Upper lobe of right lung (tissue), 1 donor: Measurements from ENCODE around the gene RXFP3. TPM values are rescaled to one million over a fixed set of nuclear protein-coding genes. Genes with fewer than 3 reads are reported as not detected.
A peak's percentile ranks its signal among the peaks of the same experiment; 100 is the strongest.

ENCODE experiments used
- ATAC-seq: fragments of 200-7000 bp; cut with Tn5 transposase; one replicate; pipeline ENCODE4 v1.9.1; 2020; ENCODE audit warnings: mild to moderate bottlenecking, moderate library complexity
- DNase-seq: peaks from one replicate; pipeline ENCODE4 v3.0.0-alpha.2; 2020
- H3K27ac ChIP-seq: fragments of 200-600 bp; one replicate; pipeline ENCODE4 v1.8.0; 2022
- H3K27me3 ChIP-seq: fragments of 200-600 bp; one replicate; pipeline ENCODE4 v1.8.0; 2022; ENCODE audit warnings: mild to moderate bottlenecking
- H3K36me3 ChIP-seq: fragments of 200-600 bp; one replicate; pipeline ENCODE4 v1.8.0; 2022
- H3K4me1 ChIP-seq: fragments of 200-600 bp; one replicate; pipeline ENCODE4 v1.8.0; 2022
- H3K4me3 ChIP-seq: fragments of 200-600 bp; one replicate; pipeline ENCODE4 v1.8.0; 2022; ENCODE audit warnings: mild to moderate bottlenecking
- H3K9me3 ChIP-seq: fragments of 200-600 bp; one replicate; pipeline ENCODE4 v1.8.0; 2022
- CTCF ChIP-seq: fragments of 200-600 bp; IDR thresholded peaks from one replicate; pipeline ENCODE4 v1.8.0; 2022; ENCODE audit warnings: antibody characterized with exemption
- intact Hi-C: fragments of 100-400 bp; cut with DNase I; formaldehyde crosslinking; loops from one replicate; pipeline ENCODE4 v1.11.0; 2022
- total RNA-seq: library from RNA; stranded (reverse); fragmentation: NEBNext Ultra II Directional; extraction: Animal tissue kit (Norgen Biotek cat#: 25700); gene quantifications from one replicate; pipeline ENCODE4 v1.2.1, GENCODE V29; 2021
- donor health status: DM: no; HTN: yes; CAD: no; lungs with severe emphysema.

The RXFP3 gene
- total RNA-seq, 1 donor from 2014 or later, result not detected

GRCh38 chr5:33891788-33892619 lies 44.2 kb upstream of the RXFP3 start, which contains the start of gene ADAMTS12:
Gene ADAMTS12, minus strand, starts transcription at chr5:33891990. Its CDS starts 134 bp downstream, at chr5:33891856.
- intact Hi-C loops, result no loop called here
- H3K4me1 ChIP-seq, result peaks cover 6% of the 10 kb centered on the region
- peak within 1 kb of the TSS; percentile 30 for H3K27ac ChIP-seq
- H3K9me3 ChIP-seq, result no peaks in the 10 kb centered on the region
- peak within 1 kb of the TSS; percentile 52 for H3K4me3 ChIP-seq
- no peaks in the 10 kb centered on the region for H3K36me3 ChIP-seq
- DNase-seq (peak; percentile 68), ATAC-seq (peak; percentile 62)
- no peak for TF ChIP-seq CTCF
- peaks cover 11% of the 10 kb centered on the region for H3K27me3 ChIP-seq

GRCh38 chr5:33892620-33893137 lies 43.5 kb upstream of the RXFP3 start:
- Histone ChIP-seq H3K27me3 (peaks cover 11% of the 10 kb centered on the region), H3K4me3 (peak overlapping the region; percentile 52), H3K9me3 (no peaks in the 10 kb centered on the region), H3K27ac (no peak overlapping the region), H3K36me3 (no peaks in the 10 kb centered on the region), H3K4me1 (peaks cover 6% of the 10 kb centered on the region)
- intact Hi-C loops, result no loop called here
- DNase-seq, result no peak
- ATAC-seq, result no peak
- no peak for TF ChIP-seq CTCF

- peaks cover 6% of the 10 kb centered on the region for H3K4me1 ChIP-seq
- ATAC-seq (no peak), DNase-seq (no peak)
- H3K27ac ChIP-seq, result no peak overlapping the region
- peaks cover 11% of the 10 kb centered on the region for H3K27me3 ChIP-seq
- H3K36me3 ChIP-seq, result no peaks in the 10 kb centered on the region
- no peak for TF ChIP-seq CTCF
- H3K9me3 ChIP-seq, result no peaks in the 10 kb centered on the region
- intact Hi-C loops, result no loop called here
- H3K4me3 ChIP-seq, result no peak overlapping the region
These were observed 41.6 kb upstream of the RXFP3 start for GRCh38 chr5:33894566-33894965.

- intact Hi-C loops, result no loop called here
These were observed 35.0 kb upstream of the RXFP3 start for GRCh38 chr5:33901156-33901555.

GRCh38 chr5:33903118-33903517 lies 33.1 kb upstream of the RXFP3 start:
- intact Hi-C loops, result no loop called here
- Histone ChIP-seq H3K9me3 (peaks cover 13% of the 10 kb centered on the region), H3K27me3 (no peaks in the 10 kb centered on the region), H3K27ac (no peak overlapping the region), H3K36me3 (no peaks in the 10 kb centered on the region), H3K4me1 (no peaks in the 10 kb centered on the region), H3K4me3 (no peak overlapping the region)
- no peak for ATAC-seq
- TF ChIP-seq CTCF, result no peak
- DNase-seq, result no peak

More at GRCh38 chr5:33901156-33901555, 35.0 kb upstream of the RXFP3 start:
- Histone ChIP-seq H3K4me1 (no peaks in the 10 kb centered on the region), H3K27me3 (no peaks in the 10 kb centered on the region), H3K9me3 (peaks cover 9% of the 10 kb centered on the region), H3K27ac (no peak overlapping the region), H3K36me3 (no peaks in the 10 kb centered on the region), H3K4me3 (no peak overlapping the region)
- no peak for ATAC-seq
- no peak for DNase-seq
- no peak for TF ChIP-seq CTCF
